DOHH2 (cell line): ENCODE measurements around the gene DIP2C.

Experiments used
- H3F3A ChIP-seq: fragments of 200-600 bp; sonication (generic), shearing (Covaris generic); 2 replicates; pipeline ENCODE4 v1.6.0; 2016; ENCODE audit warnings: antibody characterized with exemption, mild to moderate bottlenecking; ENCODE audit not compliant: control insufficient read depth, insufficient read depth
- H3K27ac ChIP-seq: fragments of 200-600 bp; sonication (generic); 2 replicates; pipeline ENCODE4 v1.5.1; 2014; ENCODE audit warnings: low read depth, mild to moderate bottlenecking, low read length, moderate library complexity
- H3K27me3 ChIP-seq: fragments of 200-600 bp; sonication (generic); 2 replicates; pipeline ENCODE4 v1.6.1; 2014; ENCODE audit warnings: mild to moderate bottlenecking, low read length, mixed read lengths; ENCODE audit not compliant: control insufficient read depth
- H3K36me3 ChIP-seq: fragments of 200-600 bp; sonication (generic); 2 replicates; pipeline ENCODE4 v1.6.1; 2014; ENCODE audit warnings: mild to moderate bottlenecking, low read length, moderate library complexity, mixed read lengths; ENCODE audit not compliant: control insufficient read depth
- H3K4me1 ChIP-seq: fragments of 200-600 bp; sonication (generic); 2 replicates; pipeline ENCODE4 v1.6.1; 2014; ENCODE audit warnings: mild to moderate bottlenecking, low read length, mixed read lengths; ENCODE audit not compliant: control insufficient read depth
- H3K4me2 ChIP-seq: fragments of 200-600 bp; sonication (generic); 2 replicates; pipeline ENCODE4 v1.6.0; 2014; ENCODE audit warnings: mild to moderate bottlenecking, low read length, moderate library complexity
- H3K4me3 ChIP-seq: fragments of 200-600 bp; sonication (generic); 2 replicates; pipeline ENCODE4 v1.5.1; 2014; ENCODE audit warnings: mild to moderate bottlenecking, low read length, mixed read lengths
- H3K79me2 ChIP-seq: fragments of 200-600 bp; sonication (generic); 2 replicates; pipeline ENCODE4 v1.6.1; 2014; ENCODE audit warnings: mild to moderate bottlenecking, low read length, mixed read lengths; ENCODE audit not compliant: control insufficient read depth
- H3K9me2 ChIP-seq: fragments of 200-600 bp; sonication (generic); replicated peaks from 2 replicates; pipeline ENCODE4 v1.6.1; 2014; ENCODE audit warnings: mild to moderate bottlenecking, low read length, mixed read lengths; ENCODE audit not compliant: control insufficient read depth
- H3K9me3 ChIP-seq: fragments of 200-600 bp; sonication (generic); 2 replicates; pipeline ENCODE4 v1.6.1; 2014; ENCODE audit warnings: antibody characterized with exemption, low read length, mixed read lengths; ENCODE audit not compliant: control insufficient read depth, insufficient read depth
- H4K20me1 ChIP-seq: fragments of 200-600 bp; sonication (generic); 2 replicates; pipeline ENCODE4 v1.6.0; 2014; ENCODE audit warnings: low read depth, mild to moderate bottlenecking, antibody characterized with exemption, low read length, moderate library complexity; ENCODE audit not compliant: control insufficient read depth, insufficient read depth
- CTCF ChIP-seq: fragments of 200-600 bp; sonication (generic); IDR thresholded peaks from one replicate; pipeline ENCODE4 v1.5.1; 2014; ENCODE audit warnings: antibody characterized with exemption, mild to moderate bottlenecking, low read depth, low read length; ENCODE audit not compliant: poor library complexity, severe bottlenecking
- EZH2phosphoT487 ChIP-seq: fragments of 200-600 bp; sonication (generic); IDR thresholded peaks from 2 replicates; pipeline ENCODE4 v1.6.1; 2017; ENCODE audit warnings: borderline replicate concordance, mild to moderate bottlenecking, antibody characterized with exemption, low read length, moderate library complexity, mixed read lengths

Gene DIP2C

GRCh38 chr10:299512-299911, 390.0 kb downstream of the DIP2C start:
- Histone ChIP-seq H3K27ac (peak overlapping the region; percentile 29; the same call in 1 of the 2 replicates), H3K4me3 (peak overlapping the region; percentile 55), H3K9me3 (no peaks in the 10 kb centered on the region), H4K20me1 (no peaks in the 10 kb centered on the region), H3K27me3 (no peaks in the 10 kb centered on the region), H3F3A (peaks cover 9% of the 10 kb centered on the region; the same call in 1 of the 2 replicates), H3K4me2 (peak overlapping the region; percentile 59), H3K9me2 (no peaks in the 10 kb centered on the region), H3K79me2 (peaks cover 43% of the 10 kb centered on the region), H3K4me1 (peaks cover 70% of the 10 kb centered on the region), H3K36me3 (peaks cover 55% of the 10 kb centered on the region)
- TF ChIP-seq EZH2phosphoT487, result no peak
- no peak for TF ChIP-seq CTCF

DNA sequence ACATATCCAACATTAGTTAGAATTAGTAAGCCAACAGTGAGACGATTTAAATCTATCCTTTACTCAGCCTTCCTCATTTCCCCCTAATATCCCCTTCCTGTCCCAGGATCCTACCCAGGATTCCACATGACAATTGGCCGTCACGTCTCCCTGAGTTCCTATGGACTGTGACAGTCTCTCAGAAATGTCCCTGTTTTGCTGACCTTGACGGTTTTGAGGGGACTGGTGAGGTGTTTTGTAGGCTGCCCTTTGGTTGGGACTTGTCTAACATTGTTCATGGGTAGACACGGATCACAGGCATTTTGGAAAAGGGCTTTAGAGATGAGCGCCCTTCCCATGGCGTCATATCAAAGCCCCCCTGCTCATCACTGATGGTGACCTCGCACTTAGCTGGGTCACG, 391.4 kb downstream of the DIP2C start:
- H3K27me3 ChIP-seq, result no peaks in the 10 kb centered on the region
- no peaks in the 10 kb centered on the region for H3K9me3 ChIP-seq
- no peak overlapping the region for H3K4me2 ChIP-seq
- peaks cover 56% of the 10 kb centered on the region for H3K79me2 ChIP-seq
- no peaks in the 10 kb centered on the region for H3K9me2 ChIP-seq
- TF ChIP-seq EZH2phosphoT487, result no peak
- TF ChIP-seq CTCF, result no peak
- H3K27ac ChIP-seq, result no peak overlapping the region
- H3K4me1 ChIP-seq, result peaks cover 84% of the 10 kb centered on the region
- H4K20me1 ChIP-seq, result no peaks in the 10 kb centered on the region
- peaks cover 58% of the 10 kb centered on the region for H3K36me3 ChIP-seq
- H3F3A ChIP-seq, result peaks cover 11% of the 10 kb centered on the region; the same call in 1 of the 2 replicates
- H3K4me3 ChIP-seq, result no peak overlapping the region

DNA sequence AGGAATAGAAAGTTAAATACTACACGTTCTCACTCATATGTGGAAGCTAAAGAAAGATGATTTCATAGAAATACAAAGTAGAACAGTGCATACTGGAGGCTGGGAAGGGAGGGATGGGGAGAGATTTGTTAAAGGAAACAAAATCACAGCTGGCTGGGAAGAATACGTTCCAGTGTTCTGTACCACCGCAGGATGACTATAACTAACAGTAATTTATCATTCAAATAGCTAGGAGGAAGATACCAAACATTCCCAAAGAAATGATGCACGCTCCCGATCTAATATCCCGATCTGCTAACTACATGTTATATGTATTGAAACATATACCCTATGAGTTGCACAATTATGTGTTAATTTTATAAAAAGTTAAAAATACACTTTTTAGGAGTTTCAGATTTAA, 391.9 kb downstream of the DIP2C start:
- Histone ChIP-seq H3K79me2 (peaks cover 56% of the 10 kb centered on the region), H3K9me2 (no peaks in the 10 kb centered on the region), H3K36me3 (peaks cover 58% of the 10 kb centered on the region), H3K9me3 (no peaks in the 10 kb centered on the region), H3K4me2 (no peak overlapping the region), H3K4me1 (peaks cover 84% of the 10 kb centered on the region), H3K4me3 (no peak overlapping the region), H3F3A (peaks cover 11% of the 10 kb centered on the region; the same call in 1 of the 2 replicates), H4K20me1 (no peaks in the 10 kb centered on the region), H3K27me3 (no peaks in the 10 kb centered on the region), H3K27ac (no peak overlapping the region)
- TF ChIP-seq EZH2phosphoT487 (no peak), CTCF (no peak)

DNA sequence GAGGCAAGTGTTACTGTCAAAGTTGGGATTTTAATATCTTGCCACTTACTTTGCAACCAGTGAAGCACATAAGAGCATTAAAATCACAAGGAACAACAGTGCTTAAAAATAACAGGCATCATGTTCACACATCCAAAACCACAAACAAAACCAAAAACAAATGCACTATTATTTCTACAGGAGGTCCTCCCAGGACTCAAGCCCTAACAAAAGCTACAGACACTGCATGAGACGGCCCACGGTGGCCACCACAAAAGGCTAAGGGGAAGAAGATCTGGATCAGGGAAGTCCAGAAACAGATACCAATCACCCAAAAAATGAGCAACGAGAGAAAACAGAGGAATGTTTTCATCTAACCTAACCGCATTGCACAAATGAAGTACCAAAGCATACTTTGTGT, 395.8 kb downstream of the DIP2C start:
- Histone ChIP-seq H3K9me3 (no peaks in the 10 kb centered on the region), H3K79me2 (peaks cover 47% of the 10 kb centered on the region), H4K20me1 (no peaks in the 10 kb centered on the region), H3K27ac (peak overlapping the region; percentile 64), H3K4me3 (peak overlapping the region; percentile 48), H3K4me1 (peaks cover 92% of the 10 kb centered on the region), H3K27me3 (no peaks in the 10 kb centered on the region), H3K4me2 (peak overlapping the region; percentile 74), H3K36me3 (peaks cover 62% of the 10 kb centered on the region), H3K9me2 (no peaks in the 10 kb centered on the region), H3F3A (peaks cover 9% of the 10 kb centered on the region; the same call in 1 of the 2 replicates)
- TF ChIP-seq EZH2phosphoT487, result no peak
- TF ChIP-seq CTCF, result no peak
